Sciatic nerve (tissue), 2 donors: Measurements from ENCODE around the gene RPS6KC1. TPM values are rescaled to one million over a fixed set of nuclear protein-coding genes. Genes with fewer than 3 reads are reported as not detected.
A peak's percentile ranks its signal among the peaks of the same experiment; 100 is the strongest.
"Not testable (repeated sequence)": the region's sequence is repeated elsewhere in the genome, so short reads cannot be mapped to it uniquely, and the experiment has no call there.

Experiments
- ATAC-seq: fragments of 200-7000 bp; cut with Tn5 transposase; one replicate; pipeline ENCODE4 v1.9.1; 2020; ENCODE audit warnings: mild to moderate bottlenecking, moderate library complexity
- DNase-seq: peaks from one replicate; pipeline ENCODE4 v3.0.0-alpha.2; 2020; ENCODE audit warnings: low spot score
- intact Hi-C: fragments of 100-400 bp; cut with DNase I; formaldehyde crosslinking; loops from one replicate; pipeline ENCODE4 v1.14.2; 2022
- total RNA-seq: library from RNA; stranded (reverse); fragmentation: NEBNext Ultra II Directional; extraction: Animal tissue kit (Norgen Biotek cat#: 25700); gene quantifications from one replicate; pipeline ENCODE4 v1.2.1, GENCODE V29; 2021
- donor health status: DM: no; HTN: no; CAD: no.
- donor health status: DM: no; HTN: no; CAD: no.

RPS6KC1 gene
- total RNA-seq: 27.4 TPM

DNA sequence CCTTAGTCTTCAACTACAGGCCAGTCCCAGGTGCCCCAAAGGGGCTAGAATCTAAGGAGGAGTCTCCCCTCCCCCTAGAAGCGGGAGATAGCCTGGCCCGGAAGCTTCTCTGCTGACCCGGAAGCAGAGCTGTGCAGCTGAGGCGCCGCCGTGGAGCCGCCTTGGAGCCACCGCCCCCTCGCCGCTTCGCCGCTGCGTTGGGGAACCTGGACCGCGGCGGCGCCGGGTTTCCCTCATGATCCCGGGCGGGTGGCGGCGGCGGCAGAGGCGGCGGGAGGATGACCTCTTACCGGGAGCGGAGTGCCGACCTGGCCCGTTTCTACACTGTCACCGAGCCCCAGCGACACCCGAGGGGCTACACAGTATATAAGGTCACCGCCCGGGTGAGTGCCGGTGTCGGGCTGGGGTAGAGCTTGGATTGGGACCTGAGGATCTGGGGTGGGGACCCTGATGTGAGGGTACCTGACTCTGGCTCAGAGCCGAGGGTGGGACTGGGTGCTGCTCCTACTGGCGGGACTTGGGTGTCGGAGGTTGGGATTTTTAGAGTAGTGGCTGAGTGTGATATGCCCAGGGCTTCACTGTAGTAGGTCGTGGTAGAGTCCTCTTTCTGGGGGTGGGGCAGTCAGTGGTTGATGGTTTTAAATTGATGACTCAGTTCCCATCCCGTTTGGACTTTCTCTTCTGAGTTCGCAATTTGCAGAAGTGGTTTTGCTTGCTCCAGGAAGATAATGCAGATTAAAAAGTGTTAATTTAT is at the start of gene RPS6KC1:
Gene RPS6KC1 (plus strand): TSS at position 115 of the 754 bp plus-strand sequence. CDS start 164 bp downstream, at position 279.
- peak; percentile 88 for DNase-seq
- intact Hi-C loops: no loop called here
- peak; percentile 99 for ATAC-seq

GRCh38 chr1:213003256-213003655 is 47.8 kb upstream of the RPS6KC1 start:
- intact Hi-C loops: no loop called here
- DNase-seq (no peak), ATAC-seq (no peak)

GRCh38 chr1:213008564-213008963 is 42.5 kb upstream of the RPS6KC1 start:
- DNase-seq (no peak), ATAC-seq (no peak)
- intact Hi-C loops: no loop called here

- ATAC-seq (no peak), DNase-seq (no peak)
- intact Hi-C loops: no loop called here
Observed at GRCh38 chr1:213014642-213015041, 36.4 kb upstream of the RPS6KC1 start.

DNA sequence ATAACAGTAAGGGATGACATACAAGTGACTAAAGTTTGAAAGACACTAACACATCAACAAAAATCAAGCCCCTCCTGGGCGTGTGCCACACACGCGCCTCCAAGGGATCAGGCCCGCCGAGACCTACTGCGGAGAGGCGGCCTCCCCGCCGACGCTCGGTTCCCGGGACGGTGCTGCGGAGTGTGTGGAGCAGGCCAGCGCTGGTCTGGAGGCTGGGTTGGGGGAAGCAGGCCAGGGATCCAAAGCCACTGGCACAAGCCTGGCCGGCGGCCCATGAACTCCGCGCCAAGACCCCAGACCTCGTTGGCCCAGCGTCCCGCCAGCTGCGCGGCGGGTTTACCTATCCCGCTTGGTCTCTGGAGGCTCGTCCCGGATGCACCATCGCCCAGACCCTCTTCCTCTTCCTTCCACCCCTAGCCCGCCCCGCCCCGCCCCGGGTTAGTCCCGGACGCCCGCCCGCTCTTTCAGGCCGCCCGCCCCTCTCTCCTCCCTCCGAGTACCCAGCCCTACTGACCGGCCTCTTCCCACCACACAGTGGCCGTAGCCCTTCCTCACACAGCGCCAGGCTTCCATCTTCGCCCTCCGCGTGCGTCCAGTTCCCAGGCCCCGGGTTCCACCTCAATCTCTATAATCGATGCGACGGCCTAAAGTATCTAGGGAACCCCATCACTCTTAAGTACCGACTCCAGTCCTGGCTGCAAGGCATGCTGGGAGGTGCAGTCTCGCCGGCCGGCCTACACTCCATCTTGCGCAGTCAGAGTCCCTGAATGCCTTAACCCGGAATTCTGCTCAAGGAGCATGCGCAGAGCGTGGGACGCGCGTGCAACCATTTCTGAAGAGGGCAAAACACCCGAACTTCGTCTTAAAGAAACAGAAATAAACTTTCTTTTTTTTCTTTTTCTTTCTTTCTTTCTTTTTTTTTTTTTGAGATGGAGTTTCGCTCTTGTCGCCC is 35.7 kb upstream of the RPS6KC1 start, which contains the start of gene ANGEL2:
Gene ANGEL2 (minus strand): TSS at position 769 of the 952 bp plus-strand sequence. CDS start 196 bp downstream, at position 573.
- intact Hi-C loops: no loop called here
- peak; percentile 98 for ATAC-seq
- peak; percentile 96 for DNase-seq

DNA sequence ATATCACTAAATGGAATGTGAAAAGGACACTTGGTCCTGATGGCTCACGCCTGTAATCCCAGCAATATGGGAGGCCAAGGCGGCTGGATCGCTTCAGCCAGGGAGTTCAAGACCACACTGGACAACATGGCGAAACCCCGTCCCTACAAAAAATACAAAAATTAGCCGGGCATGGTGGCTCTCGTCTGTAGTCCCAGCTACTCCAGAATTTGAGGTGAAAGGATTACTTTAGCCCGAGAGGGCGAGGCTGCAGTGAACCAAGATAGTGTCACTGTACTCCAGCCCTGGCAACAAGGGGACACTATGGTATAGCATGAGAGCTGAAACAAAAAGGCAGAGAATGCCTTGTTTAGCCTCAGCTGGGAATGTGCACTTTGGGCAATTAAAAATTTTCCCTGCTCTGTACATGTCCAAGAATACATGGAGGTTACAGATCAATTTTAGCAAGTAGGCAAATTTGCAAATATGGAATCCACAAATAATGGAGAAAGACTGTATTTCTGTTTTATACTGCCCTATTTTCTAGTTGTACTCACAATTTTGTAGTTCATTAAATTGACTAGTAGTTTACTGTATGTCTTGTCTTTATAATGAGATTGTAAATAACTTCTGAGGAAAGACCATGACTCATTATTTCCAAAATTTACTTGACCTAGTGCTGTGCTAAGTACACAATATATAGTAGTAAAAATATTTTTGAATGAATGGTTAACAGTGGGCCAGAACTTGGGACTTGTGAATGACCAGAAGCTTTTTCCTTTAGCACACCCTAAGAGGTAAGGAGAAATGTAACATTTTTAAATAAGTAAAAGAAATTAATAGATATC is 33.4 kb upstream of the RPS6KC1 start:
- intact Hi-C loops: no loop called here
- ATAC-seq (no peak), DNase-seq (no peak)

DNA sequence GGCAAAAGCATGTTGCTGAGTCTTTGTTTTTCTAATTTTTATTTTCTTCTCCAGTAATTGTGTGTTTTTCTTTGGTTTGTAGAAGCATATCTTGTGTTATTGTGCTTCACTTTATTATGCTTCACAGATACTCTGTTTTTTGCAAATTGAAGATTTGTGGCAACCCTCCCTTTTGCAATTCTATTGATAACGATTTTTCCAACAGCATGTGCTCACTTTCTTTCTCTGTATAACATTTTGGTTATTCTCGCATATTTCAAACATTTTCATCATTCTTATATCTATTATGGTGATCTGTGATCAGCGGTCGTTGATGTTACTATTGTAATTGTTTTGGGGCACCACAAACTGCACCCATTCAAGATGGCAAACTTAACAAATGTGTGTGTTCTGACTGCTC is 31.6 kb upstream of the RPS6KC1 start:
- DNase-seq (no peak), ATAC-seq (no peak)
- intact Hi-C loops: no loop called here

GRCh38 chr1:213020016-213020415 is 31.0 kb upstream of the RPS6KC1 start:
- ATAC-seq (no peak), DNase-seq (no peak)
- intact Hi-C loops: no loop called here

DNA sequence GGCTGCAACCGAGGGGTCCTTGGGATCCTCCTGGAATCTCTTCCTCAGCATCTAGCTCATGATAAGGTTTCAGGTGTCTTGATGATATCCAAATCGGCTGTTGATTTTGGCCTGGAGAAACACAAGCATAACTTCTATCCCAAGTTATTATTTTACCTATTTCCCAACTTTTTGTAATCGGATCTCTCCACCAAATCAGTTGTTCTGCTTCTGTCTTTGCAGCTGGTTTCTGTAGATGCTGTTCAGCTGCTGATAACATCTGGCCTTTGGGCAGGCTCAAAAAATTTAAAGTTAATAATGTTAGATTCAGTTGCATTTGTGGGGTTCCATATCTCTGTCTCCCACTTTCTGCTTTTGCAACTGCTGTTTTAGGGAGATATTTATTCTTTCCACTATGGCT is 24.0 kb upstream of the RPS6KC1 start:
- intact Hi-C loops, ATAC-seq: not testable (repeated sequence)

DNA sequence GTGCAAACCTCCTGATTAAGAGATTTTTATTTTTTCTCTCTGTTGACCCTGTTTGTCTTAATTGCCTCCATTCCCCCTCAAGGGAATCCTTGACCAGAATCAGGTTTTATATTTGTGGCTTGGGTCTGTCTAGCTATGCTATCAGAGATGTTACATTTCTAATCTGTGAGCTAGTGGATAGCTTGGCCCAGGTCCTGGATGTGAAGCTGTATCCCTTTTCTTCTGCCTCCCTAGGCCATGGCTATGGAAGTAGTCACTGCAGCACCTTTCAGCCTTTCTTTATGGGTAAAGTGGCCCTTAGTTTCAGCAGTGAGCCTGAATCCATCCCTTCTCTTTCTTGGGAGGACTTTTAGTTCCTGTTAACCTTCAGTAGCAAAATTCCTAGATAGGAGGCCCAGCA is 18.4 kb upstream of the RPS6KC1 start:
- no peak for DNase-seq
- ATAC-seq: no peak
- intact Hi-C loops: no loop called here

More for the DNA sequence above, 24.0 kb upstream of the RPS6KC1 start:
- DNase-seq: not testable (repeated sequence)

- DNase-seq (no peak), ATAC-seq (no peak)
- intact Hi-C loops: no loop called here
Observed at GRCh38 chr1:213034713-213035112, 16.3 kb upstream of the RPS6KC1 start.

GRCh38 chr1:213035573-213035972 is 15.5 kb upstream of the RPS6KC1 start:
- intact Hi-C loops: no loop called here
- no peak for ATAC-seq
- DNase-seq: no peak

GRCh38 chr1:213041443-213041842 is 9.6 kb upstream of the RPS6KC1 start:
- DNase-seq: no peak
- ATAC-seq: no peak
- intact Hi-C loops: no loop called here

- ATAC-seq, DNase-seq, intact Hi-C loops: not testable (repeated sequence)
Observed at GRCh38 chr1:213045321-213046226, 5.5 kb upstream of the RPS6KC1 start.

GRCh38 chr1:213049232-213049631 is 1.8 kb upstream of the RPS6KC1 start:
- ATAC-seq (no peak), DNase-seq (no peak)
- intact Hi-C loops: no loop called here

- intact Hi-C loops: no loop called here
- ATAC-seq (peak; percentile 60), DNase-seq (no peak)
Observed at GRCh38 chr1:213050745-213051126, 305 bp upstream of the RPS6KC1 start.

GRCh38 chr1:213051881-213052202 is 801 bp downstream of the RPS6KC1 start:
- no peak for DNase-seq
- intact Hi-C loops: no loop called here
- no peak for ATAC-seq

- ATAC-seq (no peak), DNase-seq (no peak)
- intact Hi-C loops: no loop called here
Observed at GRCh38 chr1:213053455-213053854, 2.4 kb downstream of the RPS6KC1 start.
